Ovary (tissue), 9 donors: Measurements from ENCODE around the gene FOSL2. TPM values are rescaled to one million over a fixed set of nuclear protein-coding genes. Genes with fewer than 3 reads are reported as not detected.

ENCODE experiments used
- DNase-seq, 5 donors: peaks; one replicate each; pipeline ENCODE4 v3.0.0-alpha.2; 2019 to 2020
- H3K27ac ChIP-seq, 2 donors: fragments of 200-600 bp; one replicate each; pipeline versions ENCODE4 v1.5.1 to v1.8.0; 2019 to 2022
- H3K27me3 ChIP-seq: fragments of 200-600 bp; one replicate; pipeline ENCODE4 v1.8.0; 2022
- H3K36me3 ChIP-seq: fragments of 200-600 bp; sonication (generic); one replicate; pipeline ENCODE4 v1.5.1; 2019
- H3K4me1 ChIP-seq: one replicate; pipeline ENCODE4 v1.8.1; 2013; ENCODE audit warnings: mild to moderate bottlenecking, moderate library complexity; ENCODE audit not compliant: insufficient read depth
- H3K4me3 ChIP-seq: fragments of 200-600 bp; sonication (generic); one replicate; pipeline ENCODE4 v1.5.1; 2017
- H3K9me3 ChIP-seq, 2 donors: fragments of 200-600 bp in 1 of 2; sonication (generic) in 1 of 2; one replicate each; pipeline versions ENCODE4 v1.5.1 to v1.8.1; 2013 to 2019; ENCODE audit warnings: mild to moderate bottlenecking in 1 of 2, moderate library complexity in 1 of 2
- EP300 ChIP-seq: sonication (generic); formaldehyde crosslinking; IDR thresholded peaks from one replicate; pipeline ENCODE4 v1.6.1; 2017; ENCODE audit warnings: antibody characterized with exemption
- POLR2A ChIP-seq: fragments of 450-650 bp; IDR thresholded peaks from one replicate; pipeline ENCODE4 v1.6.1; 2017; ENCODE audit warnings: antibody characterized with exemption, mild to moderate bottlenecking, moderate library complexity
- WGBS, 3 donors: extraction: QIAGEN DNeasy Blood & Tissue Kit in 1 of 3; methylation state at CpG; one replicate each; pipeline versions ENCODE4 v1.1.5 to v1.1.7; 2013 to 2017; 5-methylcytosine and 5-hydroxymethylcytosine counted together
- intact Hi-C, 4 donors: fragments of 100-400 bp; cut with DNase I; formaldehyde crosslinking; loops; one replicate each; pipeline versions ENCODE4 v1.11.0 to v1.15.1; 2022 to 2023
- polyA plus RNA-seq, 2 donors: library from polyadenylated mRNA; stranded (reverse); fragments of 200-250 nt in 1 of 2; fragments of 350-450 nt in 1 of 2; fragmentation: Illumina TruSeq in 1 of 2; extraction: RNeasy Lipid Tissue Mini Kit (QIAGEN cat#74804) in 1 of 2; gene quantifications; one replicate each; pipeline ENCODE4 v1.2.3, GENCODE V29; 2013 to 2014
- total RNA-seq, 7 donors: library from RNA; depleted of rRNA in 2 of 7; stranded (reverse); fragments of >200 nt in 2 of 7; fragmentation: NEBNext Ultra II Directional in 3 of 7; extraction: Animal tissue kit (Norgen Biotek cat#: 25700) in 3 of 7; gene quantifications; one replicate each; pipeline versions ENCODE4 v1.1.0 to v1.2.4, GENCODE V29; 2016 to 2023
- TF ChIP-seq, protein P1 (sequence below), 3 donors: fragments of 450-650 bp in 2 of 3; fragments of 200-600 bp in 1 of 3; IDR thresholded peaks; one replicate each; pipeline versions ENCODE4 v1.5.1 to v1.8.0; 2016 to 2022; ENCODE audit warnings: antibody characterized with exemption in 3 of 3, mild to moderate bottlenecking in 1 of 3
- donor health status: DM: no; HTN: no; CAD: no; lungs with moderate emphysema.
- donor health status: DM: no; HTN: no; CAD: no.
- donor health status: Bipolar disorder and iron deficiency.
- donor health status: DM: yes; HTN: yes; CAD: no.
- donor health status: DM: no; HTN: no; CAD: no.
- donor health status: DM: yes; HTN: yes; CAD: no.

FOSL2 gene
- total and polyA plus RNA-seq, 9 donors = 56.2 to 322 (median 146) TPM

DNA sequence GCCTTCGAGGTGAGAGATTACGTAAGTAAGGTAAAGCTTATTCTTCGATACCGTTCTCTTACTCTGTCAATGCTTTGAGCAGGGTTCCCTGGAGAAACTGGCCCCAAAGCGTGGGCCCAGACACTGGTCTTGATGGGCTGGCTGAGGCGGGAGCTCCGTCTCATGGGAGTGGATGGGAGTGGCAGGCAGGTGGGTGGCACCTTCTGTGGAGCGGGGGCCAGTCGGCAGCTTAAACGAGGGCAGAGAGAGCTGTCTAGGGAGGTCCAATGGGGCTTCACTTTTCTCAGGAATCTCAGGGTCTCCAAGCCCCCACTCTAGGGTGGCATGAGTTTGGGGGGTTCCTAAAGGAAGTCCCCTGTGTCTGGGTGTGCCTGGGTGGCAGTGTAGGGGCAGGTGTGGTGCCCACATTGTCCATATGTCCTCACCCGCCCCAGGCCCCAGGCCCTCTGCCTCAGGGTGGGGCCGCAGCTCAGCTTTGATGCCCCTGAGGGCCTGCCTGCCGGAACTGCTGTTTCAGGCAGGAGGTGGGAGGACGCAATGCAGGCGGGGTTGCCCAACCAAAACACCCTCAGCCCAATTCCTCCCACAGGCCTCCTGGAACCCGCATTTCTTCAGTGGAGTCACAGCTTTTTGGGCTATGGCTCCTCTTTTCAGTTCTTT, 32.5 kb upstream of the FOSL2 start:
- TF ChIP-seq, protein P1, sequence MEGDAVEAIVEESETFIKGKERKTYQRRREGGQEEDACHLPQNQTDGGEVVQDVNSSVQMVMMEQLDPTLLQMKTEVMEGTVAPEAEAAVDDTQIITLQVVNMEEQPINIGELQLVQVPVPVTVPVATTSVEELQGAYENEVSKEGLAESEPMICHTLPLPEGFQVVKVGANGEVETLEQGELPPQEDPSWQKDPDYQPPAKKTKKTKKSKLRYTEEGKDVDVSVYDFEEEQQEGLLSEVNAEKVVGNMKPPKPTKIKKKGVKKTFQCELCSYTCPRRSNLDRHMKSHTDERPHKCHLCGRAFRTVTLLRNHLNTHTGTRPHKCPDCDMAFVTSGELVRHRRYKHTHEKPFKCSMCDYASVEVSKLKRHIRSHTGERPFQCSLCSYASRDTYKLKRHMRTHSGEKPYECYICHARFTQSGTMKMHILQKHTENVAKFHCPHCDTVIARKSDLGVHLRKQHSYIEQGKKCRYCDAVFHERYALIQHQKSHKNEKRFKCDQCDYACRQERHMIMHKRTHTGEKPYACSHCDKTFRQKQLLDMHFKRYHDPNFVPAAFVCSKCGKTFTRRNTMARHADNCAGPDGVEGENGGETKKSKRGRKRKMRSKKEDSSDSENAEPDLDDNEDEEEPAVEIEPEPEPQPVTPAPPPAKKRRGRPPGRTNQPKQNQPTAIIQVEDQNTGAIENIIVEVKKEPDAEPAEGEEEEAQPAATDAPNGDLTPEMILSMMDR (IDR thresholded peaks at IDR 0.05) = no peak
- no peak for TF ChIP-seq POLR2A
- Histone ChIP-seq H3K4me1 (peaks cover 18% of the 10 kb centered on the region), H3K27me3 (no peaks in the 10 kb centered on the region), H3K27ac (no peak overlapping the region), H3K9me3 (no peaks in the 10 kb centered on the region), H3K36me3 (no peaks in the 10 kb centered on the region), H3K4me3 (no peak overlapping the region)
- DNase-seq = peak in 1 of 5 donors; percentile 37
- intact Hi-C loops = no loop called here
- 80 to 90% (median 81%) methylated on average over 16 of the region's 16 CpGs for WGBS, 3 donors

GRCh38 chr2:28360718-28361293, 31.9 kb upstream of the FOSL2 start:
- intact Hi-C loops = no loop called here
- H3K27ac ChIP-seq = no peak overlapping the region
- no peaks in the 10 kb centered on the region for H3K9me3 ChIP-seq
- H3K4me1 ChIP-seq = peaks cover 12% of the 10 kb centered on the region
- TF ChIP-seq, protein P1 (IDR thresholded peaks at IDR 0.05) = no peak
- TF ChIP-seq EP300 (no peak), POLR2A (no peak)
- no peaks in the 10 kb centered on the region for H3K27me3 ChIP-seq
- 77 to 79% (median 79%) methylated on average over 12 of the region's 12 CpGs for WGBS, 3 donors
- DNase-seq = peak in 4 of 5 donors; percentile 68 to 77 (median 71)
- no peaks in the 10 kb centered on the region for H3K36me3 ChIP-seq
- no peak overlapping the region for H3K4me3 ChIP-seq

GRCh38 chr2:28361991-28362710, 30.5 kb upstream of the FOSL2 start:
- TF ChIP-seq POLR2A (no peak), EP300 (no peak)
- TF ChIP-seq, protein P1 (IDR thresholded peaks at IDR 0.05) = no peak
- no peak for DNase-seq
- H3K27ac ChIP-seq = no peak overlapping the region
- H3K4me3 ChIP-seq = no peak overlapping the region
- no peaks in the 10 kb centered on the region for H3K27me3 ChIP-seq
- intact Hi-C loops = no loop called here
- H3K36me3 ChIP-seq = no peaks in the 10 kb centered on the region
- 65 to 78% (median 68%) methylated on average over 12 of the region's 12 CpGs for WGBS, 3 donors
- H3K4me1 ChIP-seq = peaks cover 4% of the 10 kb centered on the region
- no peaks in the 10 kb centered on the region for H3K9me3 ChIP-seq

GRCh38 chr2:28362991-28363521, 29.6 kb upstream of the FOSL2 start:
- H3K27ac ChIP-seq = no peak overlapping the region
- TF ChIP-seq POLR2A = no peak
- TF ChIP-seq, protein P1 (IDR thresholded peaks at IDR 0.05) = no peak
- TF ChIP-seq EP300 = no peak
- H3K4me1 ChIP-seq = peaks cover 4% of the 10 kb centered on the region
- no peak overlapping the region for H3K4me3 ChIP-seq
- DNase-seq = no peak
- no peaks in the 10 kb centered on the region for H3K27me3 ChIP-seq
- no peaks in the 10 kb centered on the region for H3K9me3 ChIP-seq
- WGBS, 3 donors = 93 to 94% (median 94%) methylated on average over 15 of the region's 15 CpGs
- H3K36me3 ChIP-seq = no peaks in the 10 kb centered on the region
- intact Hi-C loops = no loop called here
